HG03432 (cell line): ENCODE data around the gene MALRD1.

Experiments used
- ATAC-seq: cut with Tn5 transposase; IDR thresholded peaks from one replicate; pipeline ENCODE4 v1.9.1; 2021; ENCODE audit warnings: mild to moderate bottlenecking, moderate library complexity; ENCODE audit not compliant: unreplicated experiment

MALRD1 gene

DNA sequence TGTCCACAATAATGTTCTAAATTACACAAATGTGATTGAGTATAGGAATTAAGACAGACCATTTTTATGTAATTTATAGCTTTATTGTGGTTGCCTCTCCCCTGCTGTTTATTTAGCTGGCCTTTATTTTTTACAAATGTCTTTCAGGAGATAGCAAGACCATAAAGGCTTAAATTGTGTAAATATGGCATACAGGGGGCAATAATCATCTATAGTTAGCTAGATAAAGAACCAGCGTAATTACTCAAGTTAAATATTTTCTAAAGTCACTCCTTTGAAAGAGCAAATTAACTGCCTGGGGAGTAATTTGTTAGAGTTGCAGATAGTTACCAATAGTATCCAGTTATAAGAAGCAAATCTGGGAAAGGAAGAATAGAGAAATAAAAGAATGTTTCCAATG, at the start of gene MALRD1:
Gene MALRD1, plus strand, starts transcription at position 313 of the 400 bp plus-strand sequence. CDS start 138 bp downstream, outside the sequence.
- ATAC-seq, result no peak

DNA sequence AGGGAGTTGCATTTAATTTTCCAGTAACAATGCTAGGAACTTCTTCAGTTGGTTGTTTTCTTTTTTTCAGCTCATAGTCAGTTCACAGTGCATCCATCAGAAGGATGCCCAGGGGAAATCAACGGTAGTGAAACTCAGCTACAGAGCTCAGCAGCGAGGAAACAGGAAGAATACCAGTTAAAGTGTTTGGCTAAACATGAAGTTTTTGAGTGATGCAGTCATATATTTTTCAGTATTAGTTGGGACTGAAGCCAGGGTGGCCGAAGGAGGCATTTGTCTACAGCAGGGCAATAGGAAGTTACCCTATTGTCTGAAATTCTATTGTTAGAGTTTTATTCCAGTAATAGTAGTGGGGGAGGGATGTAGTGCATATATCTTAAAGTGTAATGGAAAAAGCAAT, 45.3 kb upstream of the MALRD1 start:
- no peak for ATAC-seq

DNA sequence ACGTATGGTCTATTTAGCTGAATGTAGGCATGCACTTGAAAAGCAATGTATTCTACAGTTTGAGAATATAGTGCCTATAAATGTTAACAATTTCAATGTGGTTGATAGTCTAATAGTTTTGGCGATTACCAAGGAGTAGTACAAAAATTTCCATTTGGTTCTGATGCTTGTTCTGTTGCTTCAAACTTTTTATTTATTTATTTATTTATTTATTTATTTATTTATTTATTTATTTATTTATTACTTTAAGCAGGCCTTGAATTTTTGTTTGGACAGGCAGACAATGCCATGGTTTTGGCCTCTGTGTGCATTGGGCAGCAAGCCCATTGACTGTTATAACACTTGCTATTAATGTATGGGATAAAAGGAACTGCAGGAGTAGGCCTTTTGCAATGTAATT, 36.5 kb upstream of the MALRD1 start:
- ATAC-seq, result no peak

DNA sequence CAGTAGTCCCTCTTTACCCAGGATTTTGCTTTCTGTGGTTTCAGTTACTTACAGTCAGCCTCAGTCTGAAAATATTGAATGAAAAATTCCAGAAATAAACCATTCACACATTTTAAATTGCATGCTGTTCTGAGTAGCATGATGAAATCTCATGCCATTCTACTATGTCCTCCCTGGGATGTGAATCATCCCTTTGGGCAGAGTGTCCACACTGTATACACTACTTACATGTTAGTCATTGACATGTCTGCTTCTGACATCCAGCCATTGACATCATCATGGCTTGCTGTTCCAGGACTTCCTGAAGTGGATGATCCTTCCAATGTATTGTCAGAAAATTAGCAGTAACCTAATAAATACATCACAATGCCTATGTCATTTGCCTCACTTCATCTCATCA, 34.6 kb upstream of the MALRD1 start:
- ATAC-seq, result no peak

DNA sequence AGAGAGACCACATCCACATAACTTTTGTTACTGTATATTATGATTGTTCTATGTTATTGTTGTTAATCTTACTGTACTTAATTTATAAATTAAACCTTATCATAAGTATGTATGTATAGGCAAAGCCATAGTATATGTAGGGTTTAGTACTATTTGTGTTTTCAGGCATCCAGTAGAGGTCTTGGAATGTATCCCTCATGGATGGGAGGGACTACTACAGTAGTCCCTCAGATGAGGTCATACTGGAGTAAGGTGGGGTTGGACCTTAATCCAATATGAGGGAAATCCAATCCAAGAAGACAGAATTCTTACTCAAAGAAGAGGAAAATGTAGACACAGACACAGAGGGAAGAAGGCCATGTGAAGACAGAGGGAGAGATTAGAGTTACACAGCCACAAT, 34.1 kb upstream of the MALRD1 start:
- no peak for ATAC-seq

DNA sequence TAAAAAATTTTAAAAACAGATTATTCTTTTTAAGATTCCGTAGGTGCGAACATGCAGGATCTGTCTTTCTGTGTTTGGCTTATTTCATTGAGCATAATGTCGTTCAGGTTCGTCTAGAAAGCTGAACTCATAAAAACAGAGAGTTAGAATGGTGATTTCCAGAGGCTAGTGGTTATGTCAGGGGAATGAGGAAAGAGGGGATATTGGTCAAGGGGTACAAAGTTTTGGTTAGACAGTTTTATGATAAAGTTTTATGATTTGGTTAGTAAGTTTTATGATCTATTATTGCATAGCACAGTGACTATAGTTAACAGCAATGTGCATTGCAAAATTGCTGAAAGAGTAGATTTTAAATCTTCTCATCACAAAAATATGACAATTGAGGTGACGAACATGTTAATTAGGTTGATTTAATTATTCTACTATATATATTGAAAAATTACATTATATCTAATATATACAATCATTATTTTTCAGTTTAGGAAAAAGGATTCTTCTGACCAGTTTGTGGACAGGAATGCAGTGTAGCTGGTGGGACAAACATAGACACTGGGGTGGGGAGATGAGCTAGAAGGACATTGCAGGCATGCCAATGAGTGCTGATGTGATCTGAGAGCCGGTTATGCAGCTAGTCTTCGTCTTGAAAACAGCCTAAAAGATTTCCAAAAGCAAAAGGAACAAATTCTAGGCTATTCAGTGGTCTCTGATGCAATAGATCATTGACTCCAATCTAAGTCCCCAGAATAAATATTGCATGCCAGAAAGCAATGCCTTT, 31.3 kb upstream of the MALRD1 start:
- no peak for ATAC-seq

DNA sequence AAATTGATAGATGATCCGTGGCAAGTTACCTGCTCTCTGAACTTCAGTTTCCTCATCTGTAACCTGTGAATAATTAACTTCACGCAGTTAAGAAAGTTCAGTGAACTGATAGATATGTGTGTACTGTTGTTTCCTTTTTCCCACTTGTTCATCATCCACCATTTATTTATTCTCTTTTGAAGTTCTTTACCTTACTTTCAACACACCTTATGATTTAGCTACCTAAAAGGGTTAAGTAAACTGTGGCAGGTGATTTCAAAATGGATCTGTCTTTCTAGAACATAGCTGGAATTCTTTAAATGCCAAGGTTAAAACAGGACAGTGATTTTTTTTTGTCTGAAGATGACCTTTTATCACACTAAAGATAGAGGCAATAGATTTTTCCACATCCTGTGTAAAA, 27.4 kb upstream of the MALRD1 start:
- ATAC-seq, result no peak

DNA sequence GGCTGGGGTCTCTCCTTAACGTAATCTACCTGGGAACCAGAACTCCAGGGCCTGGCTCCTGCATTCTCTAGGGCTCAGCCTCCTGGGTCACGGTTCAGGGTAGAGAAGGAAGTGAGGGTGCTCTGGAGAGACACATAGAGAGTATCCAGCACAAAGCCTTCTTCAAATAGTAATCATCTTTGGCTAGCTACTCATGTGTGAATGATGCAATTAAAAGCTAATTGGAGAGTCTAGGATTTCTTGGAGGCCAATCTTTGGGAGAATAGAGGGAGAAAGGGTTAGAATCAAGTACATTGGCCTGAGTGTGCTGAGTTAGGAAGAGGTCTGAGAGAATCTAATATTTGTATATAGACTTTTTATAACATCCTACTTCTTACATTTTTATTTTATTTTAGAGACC, 24.0 kb upstream of the MALRD1 start:
- no peak for ATAC-seq

DNA sequence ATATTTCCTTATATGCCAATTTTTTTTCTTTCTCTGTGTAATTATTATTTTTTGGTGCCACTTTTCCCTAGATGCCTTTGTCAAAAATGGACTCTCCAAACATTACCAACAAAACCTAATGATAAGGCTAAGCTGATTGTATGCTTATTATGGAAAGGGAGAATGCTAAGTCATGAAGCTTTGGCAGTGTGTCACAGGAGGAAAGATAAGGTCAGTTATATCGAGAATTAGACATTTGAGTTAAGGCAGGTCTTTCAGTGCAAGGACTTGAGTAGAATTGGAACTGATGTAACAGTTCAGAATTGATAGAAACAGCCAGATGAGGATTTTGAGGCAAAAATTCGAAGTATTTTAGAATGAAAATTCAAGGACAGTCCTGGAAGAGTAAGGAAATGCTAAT, 16.8 kb upstream of the MALRD1 start:
- no peak for ATAC-seq

DNA sequence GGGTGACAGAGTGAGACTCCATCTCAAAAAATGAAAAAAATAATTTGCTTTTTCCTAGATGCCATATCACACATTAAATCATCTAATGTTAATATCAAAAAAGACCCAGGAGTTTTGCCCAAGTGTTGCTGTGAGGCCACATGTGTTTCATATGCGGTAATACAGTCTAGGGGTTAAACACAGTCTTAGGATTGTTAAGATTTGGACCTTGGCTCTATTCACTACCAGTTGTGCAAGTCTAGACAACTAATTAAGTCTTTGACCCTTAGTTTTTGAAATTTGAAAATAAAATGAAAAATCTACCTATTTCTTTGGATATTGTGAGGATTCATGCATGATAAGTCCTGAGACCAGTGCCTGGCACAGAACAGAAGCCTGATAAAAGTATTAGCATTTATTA, 14.9 kb upstream of the MALRD1 start:
- no peak for ATAC-seq

DNA sequence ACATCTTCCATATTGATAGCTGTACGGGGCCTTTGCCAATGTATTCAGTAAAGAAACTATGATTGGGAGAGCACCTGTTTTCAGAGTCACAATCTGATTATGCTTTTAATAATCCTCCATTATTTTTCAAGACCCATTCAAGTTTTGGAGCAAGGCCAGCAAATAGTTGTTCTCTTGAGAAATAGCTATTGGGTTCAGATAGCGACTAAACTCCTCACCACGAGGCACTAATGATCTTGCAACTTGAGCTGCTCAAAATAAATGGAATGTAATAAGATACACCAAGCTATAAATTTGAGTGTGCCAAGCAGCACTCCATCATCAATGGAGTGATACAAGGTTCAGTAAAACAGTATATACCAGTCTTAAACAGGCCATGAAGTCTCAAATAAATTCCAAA, 7.4 kb upstream of the MALRD1 start:
- ATAC-seq, result no peak

DNA sequence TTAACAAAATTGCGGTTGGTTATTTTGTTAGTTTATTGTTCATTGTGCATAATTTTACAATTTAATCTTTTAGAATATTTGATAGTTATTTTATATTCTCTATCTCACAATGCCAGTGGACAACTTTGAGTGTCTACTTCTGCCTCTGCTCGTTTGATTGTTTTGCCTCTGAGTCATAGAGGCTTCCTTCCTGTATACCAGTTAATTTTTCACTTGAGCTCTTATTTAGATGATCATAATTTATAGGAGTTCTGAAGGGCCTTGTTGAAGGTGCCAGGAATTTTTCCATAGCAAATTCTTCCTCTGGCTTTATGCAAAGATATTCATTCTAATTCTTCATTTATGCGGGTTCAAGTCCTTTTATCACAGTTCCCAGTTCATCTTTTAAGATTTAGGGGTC, 5.2 kb upstream of the MALRD1 start:
- no peak for ATAC-seq

DNA sequence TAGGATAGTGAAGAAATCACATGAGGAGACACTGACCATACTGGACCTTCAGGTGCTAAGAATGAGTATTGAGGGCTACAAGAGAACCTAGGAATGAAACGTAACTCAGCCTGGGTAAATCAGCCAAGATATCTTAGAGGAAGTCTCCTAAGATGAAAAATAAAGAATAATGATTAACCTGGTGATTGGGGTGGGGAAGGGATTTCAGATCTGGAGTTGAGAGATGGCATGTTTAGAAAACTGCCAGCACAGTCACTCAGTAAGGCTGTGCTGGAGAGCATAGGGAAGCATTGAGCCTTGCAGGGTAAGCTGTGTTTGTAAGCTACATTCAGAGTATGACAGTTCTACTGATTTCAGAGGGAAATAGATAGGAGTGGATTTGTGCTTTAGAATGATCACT, 1.9 kb upstream of the MALRD1 start:
- no peak for ATAC-seq

DNA sequence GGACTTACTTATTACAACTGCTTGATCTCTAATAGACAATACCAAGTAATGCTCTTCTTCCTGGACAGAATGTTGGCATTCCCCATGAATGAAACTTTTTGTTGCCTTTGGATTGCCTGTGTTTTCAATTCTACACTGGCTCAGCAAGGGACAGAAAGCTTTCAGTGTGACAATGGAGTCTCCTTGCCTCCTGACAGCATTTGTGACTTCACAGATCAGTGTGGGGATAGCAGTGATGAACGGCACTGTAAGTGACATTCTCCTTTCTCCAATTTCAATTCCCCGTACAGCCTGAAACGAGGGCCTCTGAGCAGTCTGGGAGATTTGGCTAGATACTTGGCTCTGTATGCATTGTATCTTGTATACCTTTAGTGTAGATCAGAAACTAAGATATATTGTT, 290 bp downstream of the MALRD1 start:
- ATAC-seq, result no peak

DNA sequence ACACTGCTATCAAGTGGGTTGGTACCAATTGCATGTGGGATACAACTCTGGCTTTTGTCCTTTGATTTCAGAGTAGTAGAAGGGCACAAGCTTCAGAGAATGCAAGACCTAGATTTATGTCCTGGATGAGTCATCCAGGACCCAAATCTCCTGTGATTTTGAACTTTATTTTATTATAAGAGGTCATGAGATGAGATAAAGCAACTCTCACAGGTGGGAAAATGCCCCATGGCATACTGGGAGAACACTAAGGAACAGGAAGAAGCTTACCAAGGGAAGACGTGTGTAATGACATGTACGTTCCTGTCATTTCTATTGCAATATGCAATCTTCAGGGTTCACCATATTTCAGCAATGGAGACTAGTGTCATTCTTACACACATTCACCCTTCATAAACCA, 966 bp downstream of the MALRD1 start:
- ATAC-seq, result no peak

DNA sequence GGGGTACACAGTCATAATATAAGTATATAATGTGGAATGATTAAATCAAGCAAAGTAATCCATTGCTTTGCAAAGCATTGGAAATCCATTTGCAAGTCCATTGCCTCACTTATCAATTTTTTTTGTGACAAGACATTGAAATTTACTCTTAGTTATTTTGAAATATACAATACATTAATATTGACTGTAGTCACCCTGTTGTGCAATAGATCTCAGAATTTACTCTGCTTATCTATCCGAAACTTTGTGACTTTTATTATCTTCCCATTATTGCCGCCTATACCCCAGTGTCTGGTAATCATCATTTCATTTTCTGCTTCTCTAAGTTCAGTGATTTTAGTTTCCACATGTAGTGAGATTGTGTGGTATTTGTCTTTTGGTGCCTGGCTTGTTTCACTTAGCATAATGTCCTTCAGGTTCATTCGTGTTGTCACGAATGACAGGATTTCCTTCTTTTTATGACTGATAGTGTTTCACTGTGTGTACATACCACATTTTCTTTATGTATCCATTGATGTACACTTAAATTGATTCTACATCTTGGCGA, 5.8 kb downstream of the MALRD1 start:
- ATAC-seq, result no peak

DNA sequence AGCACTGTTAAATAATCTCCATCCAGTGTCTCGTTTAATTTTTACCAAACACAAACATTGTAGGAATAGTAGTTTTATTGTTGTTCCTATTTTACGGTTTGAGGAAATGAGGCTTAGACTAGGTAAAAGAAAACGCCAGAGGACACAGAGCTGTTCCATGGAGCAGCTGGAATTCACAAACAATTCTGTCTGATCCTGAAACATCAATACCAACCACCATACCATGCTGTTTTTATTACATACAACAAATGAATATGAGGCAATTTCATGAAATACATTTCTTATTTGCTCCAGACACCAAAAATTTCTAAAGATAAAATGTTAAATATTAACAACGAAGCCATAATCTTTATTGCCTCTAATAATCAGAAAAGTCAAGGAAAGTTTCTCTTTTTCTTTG, 9.4 kb downstream of the MALRD1 start:
- ATAC-seq, result no peak

DNA sequence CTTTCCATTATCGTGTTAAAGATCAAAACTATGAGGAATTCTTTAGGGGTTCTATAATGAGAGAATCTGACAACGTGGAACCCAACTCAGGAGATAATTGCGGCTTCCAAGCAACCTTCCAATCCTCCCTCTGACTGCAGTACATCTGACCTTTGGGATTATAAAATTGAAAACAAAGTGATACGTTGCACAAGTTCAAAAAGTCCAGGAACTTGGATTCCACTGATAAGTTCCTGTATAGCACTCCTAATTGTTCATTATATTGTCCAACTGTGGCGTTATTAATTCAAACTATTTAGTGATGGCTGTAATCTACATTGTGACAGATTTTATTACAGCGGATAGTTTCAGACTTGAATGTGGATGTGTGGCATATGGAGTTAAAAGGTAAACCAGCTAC, 15.4 kb downstream of the MALRD1 start:
- ATAC-seq, result no peak

DNA sequence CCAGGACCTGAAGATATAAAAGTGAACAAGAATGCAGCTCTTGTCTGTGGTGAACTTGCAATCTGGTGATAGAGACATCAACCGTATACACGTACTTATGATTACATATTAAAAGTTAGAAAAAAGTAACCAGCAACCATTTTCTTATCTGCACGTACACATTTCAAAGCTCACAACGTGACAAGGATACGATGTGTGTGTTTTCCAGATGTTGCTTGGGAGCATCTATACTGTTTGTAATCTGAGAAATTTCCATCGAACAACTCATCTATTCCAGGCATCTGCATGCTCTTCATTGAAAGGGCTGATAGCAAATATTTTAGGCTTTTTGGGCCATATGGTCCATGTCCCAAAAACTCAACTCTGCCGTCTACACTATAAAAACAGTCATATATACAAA, 23.3 kb downstream of the MALRD1 start:
- no peak for ATAC-seq

DNA sequence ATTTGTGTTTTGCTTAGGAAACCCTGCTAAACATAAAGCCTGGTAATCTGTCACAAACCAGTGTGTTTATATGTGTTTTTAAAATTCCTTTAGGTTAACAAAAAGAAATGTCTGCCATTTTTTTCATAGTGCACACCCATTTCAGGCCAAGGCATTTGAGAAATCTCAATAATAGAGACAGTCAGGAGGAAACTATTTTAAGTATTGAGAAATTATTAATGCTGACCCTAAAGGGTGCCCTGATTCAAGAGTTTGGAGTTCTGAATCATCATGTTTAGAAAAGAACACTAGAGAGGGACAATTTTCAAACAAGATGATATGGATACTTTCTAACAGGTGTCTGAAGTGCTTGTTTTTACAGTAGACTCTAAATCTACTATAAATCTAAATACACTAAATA, 28.7 kb downstream of the MALRD1 start:
- no peak for ATAC-seq

DNA sequence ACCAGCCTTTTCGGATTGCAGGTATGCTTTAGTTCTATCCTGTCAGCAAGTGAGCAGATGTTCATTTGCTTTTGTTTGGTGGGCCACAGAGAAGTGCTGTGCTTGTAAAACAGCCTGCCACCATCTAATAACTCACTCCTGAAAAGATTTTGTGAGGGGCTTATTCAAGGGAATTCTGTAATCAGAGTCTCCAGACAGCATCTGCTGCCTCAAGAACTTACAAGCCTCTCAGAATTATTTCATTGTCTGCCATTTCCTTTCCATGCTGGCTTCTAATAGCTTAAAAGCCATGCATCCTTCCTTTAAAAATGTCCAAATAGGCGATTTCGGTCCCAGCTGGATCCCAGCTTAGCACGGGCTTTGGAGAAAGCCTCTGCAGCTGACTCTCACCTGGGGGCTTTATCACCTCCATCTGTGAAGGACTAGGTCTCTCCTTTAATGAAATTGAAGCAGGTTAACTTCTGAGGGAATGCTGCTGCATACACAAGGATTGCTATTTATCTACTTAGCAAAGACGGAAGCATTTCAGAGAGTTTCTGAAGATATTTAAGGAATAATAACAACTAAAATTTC, 48.0 kb downstream of the MALRD1 start:
- ATAC-seq, result no peak

DNA sequence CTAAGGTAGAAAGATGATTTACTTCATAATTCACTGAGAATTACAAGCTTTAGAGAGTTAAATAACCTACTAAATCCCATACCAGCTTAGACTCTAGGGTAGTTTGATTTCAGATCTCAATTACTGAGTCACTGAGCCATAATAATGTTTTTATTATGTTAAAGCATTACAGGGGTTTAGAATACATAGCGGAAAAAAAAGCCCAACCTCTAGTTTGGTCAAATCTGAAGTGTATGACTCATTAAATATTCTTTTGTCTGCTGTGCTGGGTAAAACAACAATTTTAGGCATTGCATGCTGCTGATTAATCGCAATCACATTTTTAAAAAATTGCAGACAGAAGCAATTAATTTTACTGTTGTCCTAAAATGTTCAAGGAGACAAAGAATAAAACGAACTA, 48.5 kb downstream of the MALRD1 start:
- no peak for ATAC-seq

DNA sequence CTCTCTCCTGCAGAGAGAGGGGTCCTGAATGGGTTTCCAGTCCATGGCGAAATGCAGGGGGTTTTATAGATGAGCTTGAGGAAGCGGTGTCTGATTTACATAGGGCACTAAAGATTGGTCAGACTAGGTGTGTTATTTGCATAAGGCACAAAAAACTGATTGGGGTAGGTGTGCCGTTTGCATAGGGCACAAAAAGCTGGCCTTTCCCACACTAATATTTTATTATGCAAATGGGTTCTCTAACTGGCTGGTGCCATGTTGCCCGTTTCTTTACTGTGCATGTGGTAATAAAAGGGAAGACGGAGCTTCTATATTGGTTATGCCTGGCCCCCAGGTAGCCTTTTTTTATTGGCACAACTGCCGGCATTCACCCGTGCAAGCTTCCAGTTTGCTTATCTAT, 50.2 kb downstream of the MALRD1 start:
- ATAC-seq, result no peak
